A549 (cell line): Measurements from ENCODE around the gene PDCD4.

ENCODE experiments used
- CBX2 ChIP-seq: fragments of 200-600 bp; sonication (generic); IDR thresholded peaks from 2 replicates; pipeline ENCODE4 v1.6.1; 2016; ENCODE audit warnings: low read depth, mild to moderate bottlenecking, borderline replicate concordance
- EP300 ChIP-seq, 2 experiments: fragments of >200 bp; sonication (Bioruptor Twin); formaldehyde crosslinking; IDR thresholded peaks; 2 replicates in 1 of 2; 3 replicates in 1 of 2; pipeline ENCODE4 v1.6.1; 2016 to 2017
- KDM1A ChIP-seq: fragments of 200-600 bp; sonication (generic); IDR thresholded peaks from 2 replicates; pipeline ENCODE4 v1.6.1; 2016; ENCODE audit warnings: low read depth, mild to moderate bottlenecking
- POLR2A ChIP-seq: IDR thresholded peaks from 2 replicates; pipeline ENCODE4 v1.6.1; 2012; ENCODE audit warnings: mild to moderate bottlenecking, low read length
- RARB ChIP-seq: fragments of 250-450 bp; sonication (Bioruptor Pico); IDR thresholded peaks from 2 replicates; pipeline ENCODE4 v1.8.0; 2021; ENCODE audit warnings: mild to moderate bottlenecking, moderate library complexity
- SREBF2 ChIP-seq: fragments of 450-650 bp; IDR thresholded peaks from 2 replicates; pipeline ENCODE4 v1.6.1; 2014; ENCODE audit warnings: mild to moderate bottlenecking, moderate library complexity
- TF ChIP-seq, protein P1 (sequence below): fragments of >200 bp; sonication (Bioruptor Twin); formaldehyde crosslinking; IDR thresholded peaks from 3 replicates; pipeline ENCODE4 v1.5.1; 2016

DNA sequence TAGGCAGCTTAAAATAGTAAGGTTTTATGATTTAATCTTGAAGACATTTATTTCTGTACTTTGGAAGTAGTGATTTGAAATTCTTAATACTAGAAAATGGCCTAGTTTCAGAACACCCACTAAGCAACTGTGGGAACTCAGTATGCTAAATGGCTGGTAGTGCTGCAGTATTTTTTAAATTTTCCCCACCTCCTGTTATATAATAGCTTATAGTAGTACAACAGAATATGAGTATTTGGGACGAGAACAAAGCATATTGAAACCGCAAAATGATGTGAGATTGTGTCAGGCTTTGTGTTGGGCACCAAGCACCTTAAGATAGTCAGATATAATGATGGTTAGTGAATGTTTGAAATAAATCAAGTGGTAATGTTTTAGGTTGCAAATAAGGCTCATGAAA, 55.7 kb downstream of the PDCD4 start:
- TF ChIP-seq POLR2A (no peak), KDM1A (no peak), RARB (CRISPR knock-in tag) (no peak), EP300 (IDR thresholded peaks at IDR 0.05) (no peak), CBX2 (no peak), SREBF2 (no peak)
- TF ChIP-seq, protein P1, sequence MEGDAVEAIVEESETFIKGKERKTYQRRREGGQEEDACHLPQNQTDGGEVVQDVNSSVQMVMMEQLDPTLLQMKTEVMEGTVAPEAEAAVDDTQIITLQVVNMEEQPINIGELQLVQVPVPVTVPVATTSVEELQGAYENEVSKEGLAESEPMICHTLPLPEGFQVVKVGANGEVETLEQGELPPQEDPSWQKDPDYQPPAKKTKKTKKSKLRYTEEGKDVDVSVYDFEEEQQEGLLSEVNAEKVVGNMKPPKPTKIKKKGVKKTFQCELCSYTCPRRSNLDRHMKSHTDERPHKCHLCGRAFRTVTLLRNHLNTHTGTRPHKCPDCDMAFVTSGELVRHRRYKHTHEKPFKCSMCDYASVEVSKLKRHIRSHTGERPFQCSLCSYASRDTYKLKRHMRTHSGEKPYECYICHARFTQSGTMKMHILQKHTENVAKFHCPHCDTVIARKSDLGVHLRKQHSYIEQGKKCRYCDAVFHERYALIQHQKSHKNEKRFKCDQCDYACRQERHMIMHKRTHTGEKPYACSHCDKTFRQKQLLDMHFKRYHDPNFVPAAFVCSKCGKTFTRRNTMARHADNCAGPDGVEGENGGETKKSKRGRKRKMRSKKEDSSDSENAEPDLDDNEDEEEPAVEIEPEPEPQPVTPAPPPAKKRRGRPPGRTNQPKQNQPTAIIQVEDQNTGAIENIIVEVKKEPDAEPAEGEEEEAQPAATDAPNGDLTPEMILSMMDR: no peak
